NCI-H446 treated with DMSO at 0.1 percent for 48 hours (cell line): ENCODE measurements around the gene RYR2.

Source experiments
- DNase-seq: peaks from one replicate; lab custom pipeline; 2025; lab: John Stamatoyannopoulos, UW

RYR2 gene

DNA sequence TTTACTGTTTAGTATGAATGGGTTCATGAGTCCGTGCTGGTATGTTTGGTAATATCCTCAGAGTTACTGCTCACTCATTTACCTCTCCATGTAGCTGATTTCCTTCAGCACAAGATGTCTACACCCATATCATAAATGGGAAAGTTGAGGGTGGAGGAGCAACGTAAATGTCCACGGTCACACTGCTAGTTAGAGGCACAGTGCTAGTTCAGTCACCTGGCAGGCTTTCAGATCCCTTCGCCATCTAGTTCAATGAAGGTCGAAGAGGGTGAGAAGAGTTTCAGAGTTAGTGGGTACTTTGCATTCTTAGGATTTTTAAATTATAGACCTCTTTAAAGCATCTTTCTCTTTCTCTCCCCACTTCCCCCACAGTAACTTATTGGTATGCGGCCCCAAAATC lies 630.0 kb downstream of the RYR2 start:
- no peak for DNase-seq

DNA sequence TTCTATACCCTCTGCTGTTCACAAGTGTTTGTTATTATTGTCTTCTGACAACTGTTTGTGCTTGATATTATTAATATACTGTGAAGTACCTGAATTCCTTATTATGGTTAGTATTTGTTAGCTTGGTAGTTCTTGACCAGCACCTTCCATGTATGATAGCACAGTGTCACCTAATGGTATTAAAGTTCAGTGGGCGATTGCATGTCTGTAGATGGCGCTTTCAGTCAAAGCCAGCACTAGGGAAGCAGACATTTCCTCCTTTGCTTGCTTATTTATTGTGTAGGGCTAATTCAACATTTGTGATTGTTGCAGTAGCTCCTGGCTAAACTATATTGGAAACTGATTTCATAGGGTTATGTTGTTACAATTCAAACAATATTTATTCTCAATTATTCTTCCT lies 630.8 kb downstream of the RYR2 start:
- DNase-seq = no peak

DNA sequence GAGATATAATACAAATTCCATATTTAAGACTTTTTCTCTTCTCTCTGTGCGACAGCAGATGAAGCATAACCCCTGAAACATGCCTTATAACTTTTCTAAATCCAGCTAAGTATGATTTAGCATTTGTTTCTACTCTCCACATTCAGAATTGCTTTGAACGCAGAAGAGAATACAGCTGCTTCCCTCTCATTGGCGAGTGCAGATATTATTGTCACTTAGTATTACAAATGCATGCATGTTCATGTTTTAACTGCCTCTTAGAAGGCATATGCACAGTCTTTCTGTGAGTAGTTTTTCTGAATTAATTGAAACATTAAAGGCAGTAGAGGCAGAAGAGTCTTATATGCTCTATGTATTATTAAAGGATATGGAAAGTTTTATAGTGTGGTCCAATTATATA lies 631.6 kb downstream of the RYR2 start:
- DNase-seq = no peak

DNA sequence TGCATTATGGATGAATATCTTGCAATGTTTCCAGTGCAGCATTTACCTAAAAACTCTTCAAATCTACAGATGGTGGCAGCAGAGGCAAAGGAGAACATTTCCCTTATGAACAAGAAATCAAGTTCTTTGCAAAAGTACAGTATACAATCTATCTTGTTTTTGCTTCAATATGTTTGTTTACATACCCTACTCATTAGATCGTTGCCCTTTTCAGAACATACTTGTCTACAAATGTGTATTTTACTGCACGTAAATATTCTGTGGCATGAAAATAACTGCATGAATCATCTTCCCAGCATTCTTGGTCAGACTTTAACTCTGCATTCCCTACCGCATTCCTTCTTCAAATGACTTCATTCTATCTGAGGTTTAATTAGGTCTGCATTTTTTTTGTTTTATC lies 636.0 kb downstream of the RYR2 start:
- DNase-seq = no peak

DNA sequence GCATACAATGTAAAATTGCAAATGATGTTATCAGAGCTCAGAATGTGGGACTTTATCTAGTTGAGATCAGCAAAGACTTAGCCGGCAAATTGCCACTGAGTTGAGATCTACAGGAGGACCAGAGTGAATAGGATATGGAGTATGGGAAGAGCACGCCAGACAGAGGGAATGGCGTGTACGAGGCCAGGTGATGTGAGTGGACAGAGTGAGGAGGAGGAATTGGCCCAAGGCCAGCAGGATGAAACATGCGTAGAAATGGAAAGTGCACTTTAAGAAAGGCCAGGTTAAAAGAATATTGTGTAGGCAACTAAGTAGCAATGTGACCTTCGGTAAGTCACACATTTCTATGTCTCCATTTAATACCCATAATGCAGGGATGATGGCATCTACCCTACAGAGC lies 637.7 kb downstream of the RYR2 start:
- DNase-seq = no peak

DNA sequence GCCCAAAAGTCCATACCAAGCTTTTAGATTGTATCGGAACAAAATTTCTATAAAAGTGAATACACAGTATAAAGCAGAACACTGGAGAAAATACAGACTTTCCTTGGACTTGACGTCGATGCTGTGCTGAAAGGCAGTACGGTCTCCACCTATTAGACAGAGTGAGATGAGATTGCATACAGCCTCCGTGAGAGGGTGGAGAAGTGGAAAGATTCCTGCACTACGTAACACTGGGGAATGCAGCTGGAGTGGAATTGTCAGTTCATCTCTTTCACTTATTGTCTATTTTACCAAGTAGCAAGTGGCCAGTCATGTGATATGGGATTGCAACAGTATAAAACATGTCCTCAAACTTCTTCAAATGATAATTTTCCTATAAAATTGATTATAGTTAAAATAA lies 639.2 kb downstream of the RYR2 start:
- DNase-seq = no peak

DNA sequence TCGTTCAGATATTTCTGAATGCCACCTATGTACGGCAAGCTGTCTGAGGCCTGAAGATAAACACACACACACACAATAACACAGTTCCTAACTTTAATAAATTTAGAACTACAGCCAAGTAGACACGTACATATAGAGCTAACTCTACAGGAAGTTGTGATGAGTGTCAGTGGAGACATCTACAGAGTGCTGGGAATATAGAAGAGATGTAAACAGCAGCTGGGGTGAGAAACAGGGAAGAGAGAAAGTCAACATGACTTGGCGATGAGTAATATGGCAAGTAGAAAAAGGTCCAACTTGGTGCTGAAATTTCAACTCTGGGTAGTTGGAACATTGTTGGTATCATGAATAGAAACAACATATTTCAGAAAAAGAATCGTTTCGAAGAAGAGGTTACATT lies 642.3 kb downstream of the RYR2 start:
- no peak for DNase-seq

DNA sequence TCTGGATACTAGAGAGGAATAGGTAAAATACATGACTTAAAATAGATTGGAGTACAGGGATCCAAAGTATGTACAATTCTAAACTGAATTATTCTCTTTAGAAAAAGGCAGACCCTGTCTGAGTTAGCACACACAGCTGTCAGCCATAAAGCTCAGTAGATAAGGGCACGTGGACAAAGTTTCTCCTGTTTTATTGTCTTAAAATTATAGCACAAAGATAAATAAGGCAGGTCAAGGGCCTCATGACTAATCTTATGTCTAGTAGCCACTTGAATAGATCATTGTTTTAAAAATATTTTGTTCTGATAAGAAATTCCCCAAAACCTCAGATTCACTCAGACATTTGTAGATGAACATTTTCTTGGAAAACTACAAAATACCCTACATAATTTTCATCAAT lies 643.6 kb downstream of the RYR2 start:
- DNase-seq = no peak

DNA sequence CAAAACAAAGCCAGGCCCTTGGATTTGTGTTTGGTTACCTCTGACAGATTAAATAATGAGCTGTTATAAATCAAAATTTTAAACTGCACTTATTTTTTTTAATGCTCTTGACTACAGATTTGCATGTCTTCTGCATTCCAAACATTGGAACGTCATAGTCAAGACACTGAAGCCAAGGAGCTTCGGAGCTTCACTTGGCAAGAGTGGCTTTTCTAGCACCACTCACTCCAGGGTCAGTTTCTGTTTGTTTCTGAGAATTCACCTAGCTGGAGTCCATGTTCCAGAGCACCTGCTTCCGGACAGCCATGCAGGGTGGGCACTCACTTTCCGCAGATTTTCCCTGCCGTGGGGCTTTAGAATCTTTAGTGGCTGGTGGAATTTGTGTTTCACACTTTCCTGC lies 645.8 kb downstream of the RYR2 start:
- DNase-seq = no peak

DNA sequence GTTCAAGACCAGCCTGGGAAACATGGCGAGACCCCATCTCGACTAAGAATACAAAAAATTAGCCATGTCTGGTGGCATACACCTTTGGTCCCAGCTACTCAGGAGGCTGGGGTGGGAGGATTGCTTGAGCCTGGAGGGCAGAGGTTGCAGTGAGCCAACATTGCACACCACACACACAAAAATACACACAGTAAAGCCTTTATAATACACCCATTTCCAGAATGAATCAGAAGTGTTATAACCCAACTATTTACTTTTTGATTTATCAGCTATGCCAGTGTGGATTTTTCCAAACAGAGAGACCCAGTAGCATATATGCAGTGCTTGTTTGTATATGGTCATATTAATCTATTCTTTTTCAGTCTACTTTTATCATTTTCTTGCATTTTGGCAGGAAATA lies 648.7 kb downstream of the RYR2 start:
- DNase-seq = no peak

DNA sequence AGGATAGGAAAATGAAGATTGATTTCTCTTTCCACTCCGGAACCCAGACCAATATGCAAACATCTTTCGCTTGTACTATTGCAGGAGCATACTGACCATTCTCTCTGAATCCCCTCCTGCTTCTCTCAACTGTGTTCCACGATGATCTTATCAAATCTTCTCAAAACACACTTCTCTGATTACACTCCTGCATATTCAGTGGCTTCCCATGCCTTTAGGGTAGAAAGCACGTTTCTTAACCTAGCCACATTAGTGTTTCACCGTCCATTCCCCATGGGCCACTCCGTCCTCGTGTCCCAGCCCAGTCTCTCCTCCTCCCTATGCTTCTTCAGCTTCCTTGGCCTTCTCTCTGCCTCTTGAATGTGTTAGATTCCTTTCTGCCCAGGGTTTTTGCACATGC lies 650.3 kb downstream of the RYR2 start:
- no peak for DNase-seq

DNA sequence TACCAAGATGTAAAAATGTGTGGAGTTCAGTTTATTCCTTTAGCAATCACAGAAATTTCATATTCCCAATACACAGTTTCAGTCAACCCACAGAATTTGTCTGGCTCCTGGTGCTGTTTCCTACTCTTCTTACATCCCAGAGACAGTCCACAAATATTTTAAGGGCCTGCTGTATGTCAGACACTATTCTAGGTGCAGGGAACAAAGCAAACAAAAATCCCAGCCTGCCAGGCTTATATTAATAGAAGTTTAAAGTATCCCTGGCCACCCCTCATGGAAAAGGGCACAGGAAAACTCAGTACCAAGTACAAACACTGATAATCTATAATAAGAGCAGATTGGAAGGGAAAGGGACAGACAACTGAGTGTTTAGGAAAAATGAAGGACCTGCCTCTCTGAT lies 653.9 kb downstream of the RYR2 start:
- no peak for DNase-seq

DNA sequence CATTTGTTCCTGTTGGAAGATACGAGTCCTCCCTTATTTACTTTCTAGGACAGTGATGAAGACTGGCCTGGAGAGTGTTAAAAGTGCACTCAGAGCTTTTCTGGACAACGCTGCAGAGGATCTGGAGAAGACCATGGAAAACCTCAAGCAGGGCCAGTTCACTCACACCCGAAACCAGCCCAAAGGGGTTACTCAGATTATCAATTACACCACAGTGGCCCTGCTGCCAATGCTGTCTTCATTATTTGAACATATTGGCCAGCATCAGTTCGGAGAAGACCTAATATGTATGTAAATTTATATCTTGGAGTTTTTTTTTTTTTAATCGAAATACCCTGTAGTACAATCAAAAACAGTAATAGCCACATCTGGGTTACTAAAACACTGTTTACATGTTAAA lies 658.2 kb downstream of the RYR2 start:
- no peak for DNase-seq

DNA sequence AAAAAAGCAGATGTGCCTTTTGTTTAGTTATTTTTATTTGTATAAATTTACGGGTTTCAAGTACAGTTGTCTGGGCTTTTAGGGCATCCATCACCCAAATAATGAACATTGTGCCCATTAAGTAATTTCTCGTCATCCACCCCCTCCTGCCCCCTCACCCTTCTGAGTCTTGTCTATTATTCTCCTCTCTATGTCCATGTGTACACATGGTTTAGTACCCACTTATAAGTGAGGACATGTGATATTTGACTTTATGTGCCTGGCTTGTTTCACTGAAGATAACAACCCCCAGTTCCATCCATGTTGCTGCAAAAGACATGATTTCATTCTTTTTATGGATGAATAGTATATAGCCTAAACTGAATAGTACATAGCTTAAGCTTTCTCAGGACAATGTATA lies 659.5 kb downstream of the RYR2 start:
- no peak for DNase-seq

DNA sequence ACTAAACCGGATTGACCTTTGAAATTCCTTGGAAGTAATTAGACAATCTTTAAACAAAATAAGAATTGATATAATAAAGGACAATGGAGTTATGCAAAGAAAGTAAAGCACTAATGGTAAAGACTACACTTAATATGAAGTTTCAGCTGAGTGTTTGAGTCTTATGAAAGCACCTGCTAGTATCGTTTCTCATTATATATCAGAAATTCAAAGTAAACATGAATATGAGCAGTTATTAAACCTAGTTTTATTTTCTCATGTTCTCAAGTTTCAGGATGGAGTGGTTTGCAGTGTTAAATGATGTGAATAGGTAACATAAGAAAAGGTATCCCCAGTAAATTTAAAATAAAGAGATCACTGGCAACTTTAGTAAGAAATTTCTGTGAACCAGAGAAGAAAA lies 660.2 kb downstream of the RYR2 start:
- DNase-seq = no peak

DNA sequence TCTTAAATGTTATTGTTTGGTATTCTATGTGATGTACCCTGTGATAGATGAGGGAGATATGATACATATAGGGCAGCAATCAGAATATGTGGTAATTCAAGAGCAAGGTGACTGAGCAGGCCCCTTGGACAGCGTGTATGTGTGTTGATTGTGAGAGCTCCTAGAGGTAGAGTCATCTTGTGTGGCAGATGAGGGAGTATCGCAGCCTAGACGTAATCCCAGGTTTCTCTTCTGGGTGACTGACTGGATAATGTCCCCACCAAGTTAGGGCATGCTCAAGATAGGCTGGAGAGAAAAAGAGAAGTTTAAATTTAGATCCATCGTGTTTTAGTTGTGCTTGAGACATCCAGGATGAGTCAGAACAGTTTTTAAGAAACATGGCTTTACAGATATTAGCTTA lies 663.5 kb downstream of the RYR2 start:
- DNase-seq = no peak

DNA sequence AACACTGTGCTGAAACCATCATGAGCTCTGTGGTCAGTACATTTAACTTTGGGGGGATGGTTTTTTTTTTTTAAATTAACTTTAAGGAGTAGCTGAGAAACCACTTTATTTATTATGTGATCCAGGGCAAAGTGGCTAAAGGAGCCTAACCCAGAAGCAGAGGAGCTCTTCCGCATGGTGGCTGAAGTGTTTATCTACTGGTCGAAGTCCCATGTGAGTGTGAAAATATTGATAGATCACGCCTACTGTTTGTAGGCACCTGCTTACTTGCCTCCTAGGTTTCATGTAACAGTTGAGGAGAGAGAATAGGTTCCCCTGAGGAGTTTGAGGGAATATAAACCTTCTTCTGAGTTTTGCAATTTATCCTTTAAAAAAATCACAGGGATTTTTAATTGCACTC lies 667.4 kb downstream of the RYR2 start:
- no peak for DNase-seq

DNA sequence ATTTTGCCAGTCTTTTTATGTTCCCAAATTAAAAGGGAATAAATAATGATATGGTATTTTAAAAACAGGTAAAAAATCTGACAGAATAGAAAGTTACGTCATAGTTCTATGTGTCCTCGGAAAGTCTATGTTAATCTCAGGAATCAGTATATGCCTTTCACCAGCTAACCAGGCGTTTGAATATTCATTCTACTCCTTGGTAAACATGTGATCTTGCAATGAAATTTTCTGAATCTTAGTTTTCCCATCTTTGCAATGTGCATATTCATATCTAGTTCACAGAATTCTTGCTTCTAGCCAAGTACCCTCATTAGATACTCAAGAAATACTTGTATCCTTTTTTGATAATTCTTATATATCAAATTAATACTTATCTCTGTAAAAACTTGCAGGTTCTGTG lies 669.3 kb downstream of the RYR2 start:
- no peak for DNase-seq

DNA sequence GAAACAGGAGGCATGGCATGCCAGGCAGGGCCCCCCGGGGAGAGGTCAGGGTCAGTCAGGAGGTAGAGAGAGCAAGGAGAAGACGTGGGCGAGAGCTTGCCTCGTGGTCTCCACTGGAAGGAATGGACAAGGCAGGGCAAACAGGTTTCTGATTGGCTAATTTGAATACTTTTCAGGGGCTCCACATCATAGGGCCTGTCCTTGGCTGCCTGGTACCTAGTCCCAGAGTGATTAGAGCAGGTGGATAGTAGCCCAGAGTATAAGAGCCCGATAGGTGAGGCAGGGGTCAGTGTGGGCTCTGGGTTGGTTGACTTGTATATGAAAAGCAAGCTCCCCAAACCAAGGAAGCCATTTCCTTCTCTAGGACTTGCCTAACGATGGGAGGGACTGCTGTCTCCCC lies 670.1 kb downstream of the RYR2 start:
- no peak for DNase-seq

DNA sequence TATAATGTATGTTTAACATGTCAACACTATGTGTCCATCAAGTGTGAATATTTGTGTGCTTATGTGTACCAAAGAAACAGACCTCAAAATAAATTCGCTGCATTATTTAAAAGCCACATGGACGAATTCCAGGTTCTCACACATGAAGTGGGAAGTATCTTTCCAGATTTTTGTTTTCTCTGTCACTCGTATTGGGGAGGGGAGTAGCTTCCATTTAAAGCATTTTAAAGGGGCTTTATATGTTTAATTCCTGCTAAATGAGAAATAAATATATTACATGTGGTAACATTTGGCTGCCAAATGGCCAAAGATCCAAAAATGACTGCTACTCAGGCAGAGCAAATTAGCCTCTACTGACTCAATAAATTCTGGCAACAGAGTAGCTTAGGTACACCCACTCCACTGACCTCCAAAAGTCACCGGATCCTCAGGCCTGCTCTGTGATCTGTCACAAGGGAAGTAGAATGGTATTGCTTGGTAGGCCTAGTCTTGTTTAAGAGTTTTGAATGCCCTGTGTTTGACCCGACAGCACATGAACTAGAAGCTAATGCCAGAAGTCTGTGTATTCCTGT lies 670.7 kb downstream of the RYR2 start:
- DNase-seq = no peak

DNA sequence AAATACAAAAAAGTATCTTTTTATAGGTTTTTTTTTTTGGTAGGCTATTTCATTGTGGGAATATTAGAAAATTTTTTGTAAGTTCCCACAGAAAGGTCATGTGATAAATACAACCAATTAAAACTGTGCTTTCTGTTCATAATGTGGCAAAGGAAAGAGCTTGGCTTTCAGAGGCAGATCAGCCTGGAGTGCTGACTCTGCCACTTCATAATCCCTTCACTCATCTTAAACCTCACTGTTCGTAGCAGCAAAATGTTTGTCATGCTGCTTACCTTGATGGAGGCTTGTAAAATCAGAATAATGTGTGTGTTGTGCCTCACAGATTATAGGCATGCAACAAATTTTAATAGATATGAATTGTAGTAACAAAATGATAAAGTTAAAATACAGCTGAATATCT lies 671.9 kb downstream of the RYR2 start:
- DNase-seq = no peak

DNA sequence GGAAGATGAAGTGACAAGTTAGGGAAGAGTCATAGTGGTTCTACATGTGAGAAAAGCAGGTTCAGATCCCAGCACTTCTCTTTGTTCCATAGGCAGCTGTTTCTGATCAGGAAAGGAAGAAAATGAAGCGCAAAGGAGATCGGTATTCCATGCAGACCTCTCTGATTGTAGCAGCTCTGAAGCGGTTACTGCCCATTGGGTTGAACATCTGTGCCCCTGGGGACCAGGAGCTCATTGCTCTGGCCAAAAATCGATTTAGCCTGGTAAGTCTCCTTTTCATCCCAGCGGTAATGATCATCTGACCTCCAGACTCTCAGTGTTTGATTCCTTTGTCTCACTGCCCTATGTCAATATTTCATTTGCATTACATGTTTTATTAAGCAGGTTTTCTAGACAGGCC lies 675.1 kb downstream of the RYR2 start:
- DNase-seq = no peak

DNA sequence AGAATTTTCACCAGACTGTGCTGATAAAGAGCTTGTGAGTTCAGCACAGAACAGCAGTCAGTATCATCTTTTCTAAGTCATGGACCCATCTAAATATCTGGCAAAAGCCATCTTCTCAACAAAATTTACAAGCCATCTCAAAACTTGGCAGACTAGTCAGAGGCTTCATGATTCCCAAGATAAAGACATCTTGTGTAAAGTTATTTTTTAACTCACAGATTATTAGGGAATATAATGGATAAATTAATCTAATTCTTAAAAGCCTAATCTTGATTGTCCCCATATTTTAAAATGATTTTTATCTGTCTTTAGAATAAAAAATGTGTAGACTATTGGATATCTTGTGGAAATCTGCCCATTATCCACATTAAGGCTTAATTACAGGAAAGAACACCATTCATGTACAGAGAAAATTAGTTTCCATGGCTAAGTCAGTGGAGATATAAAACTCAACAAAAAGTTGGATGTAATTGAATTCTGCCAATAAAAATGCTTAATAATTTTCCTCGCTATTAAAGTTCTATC lies 688.9 kb downstream of the RYR2 start:
- DNase-seq = no peak

DNA sequence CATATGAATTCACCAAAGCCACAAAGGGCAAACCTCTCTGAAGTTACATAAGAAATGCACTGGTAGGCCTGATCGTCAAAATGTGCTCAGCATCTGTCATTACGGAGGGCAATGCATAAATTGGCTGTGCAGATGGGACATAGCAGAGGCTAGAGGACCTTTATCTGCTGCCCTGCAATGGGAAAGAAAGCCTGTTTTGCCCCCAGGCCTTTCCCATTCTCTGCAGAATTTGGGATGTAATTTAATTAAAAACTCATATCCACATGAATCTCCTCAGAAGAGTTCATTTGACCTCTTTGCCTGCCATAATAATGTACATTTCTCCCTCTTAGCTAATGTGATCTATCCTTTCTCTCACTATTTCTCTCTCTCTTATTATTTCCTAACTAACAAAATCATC lies 690.7 kb downstream of the RYR2 start:
- no peak for DNase-seq
